ENCODE measurements around the gene AJAP1. TPM values are rescaled to one million over a fixed set of nuclear protein-coding genes. Genes with fewer than 3 reads are reported as not detected.

Gene AJAP1
- total RNA-seq, 1 experiment from 2014 or later, result not detected

DNA sequence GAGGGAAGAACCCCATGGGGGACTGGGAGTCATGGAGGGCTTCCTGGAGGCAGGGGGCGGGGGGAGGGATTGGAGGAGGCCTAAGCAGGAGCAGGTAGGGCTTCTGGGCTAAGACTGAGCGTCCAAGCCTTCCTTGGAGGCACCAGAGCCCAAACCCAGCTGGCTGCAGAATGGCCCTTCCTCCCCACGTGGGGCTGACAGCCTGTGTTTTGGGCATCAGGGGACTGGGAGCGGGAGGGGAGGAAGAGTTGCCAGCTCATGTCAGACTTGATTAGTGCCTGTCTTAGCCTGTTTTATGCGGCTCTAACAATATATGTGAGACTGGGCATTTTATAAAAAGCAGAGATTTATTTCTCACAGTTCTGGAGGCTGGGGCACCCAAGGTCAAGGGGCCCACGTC lies 38.9 kb downstream of the AJAP1 start:
- ChIA-PET RAD21 (ENCODE audit: low non-redundant PET in 1 of 2, low total read pairs in 2 of 2, uncharacterized antibody in 2 of 2, unreplicated experiment in 2 of 2) (no interaction called here), CTCF (no interaction called here), POLR2A (no interaction called here)
- Histone ChIP-seq H3K4me3 (replicated peaks in 1 of 2; ENCODE audit: low read depth in 1 of 2, low read length in 2 of 2) (no peak overlapping the region), H4K20me1 (ENCODE audit: insufficient read depth) (no peaks in the 10 kb centered on the region), H3K4me1 (ENCODE audit: control insufficient read depth in 1 of 2, insufficient read depth in 2 of 2, low read length in 2 of 2) (no peaks in the 10 kb centered on the region), H3K9me2 (ENCODE audit: insufficient read depth) (no peaks in the 10 kb centered on the region), H3K4me2 (ENCODE audit: low read length) (no peak overlapping the region), H3K27me3 (ENCODE audit: insufficient read depth, low read length) (no peaks in the 10 kb centered on the region), H3K9me3 (ENCODE audit: control insufficient read depth in 1 of 2, insufficient read depth in 1 of 2, low read depth in 1 of 2, low read length in 2 of 2) (no peaks in the 10 kb centered on the region; a peak in 2 of 4 replicates), H3K9ac (ENCODE audit: low read length) (no peak overlapping the region), H3K79me2 (ENCODE audit: insufficient read depth, low read length) (no peaks in the 10 kb centered on the region), H2AFZ (ENCODE audit: low read depth, low read length, poor library complexity, severe bottlenecking) (no peak overlapping the region), H3K36me3 (ENCODE audit: control insufficient read depth in 1 of 2, insufficient read depth in 2 of 2, low read length in 2 of 2) (no peaks in the 10 kb centered on the region), H3K27ac (ENCODE audit: low read depth, low read length) (no peak overlapping the region)
- no TSS peak for BruUV-seq (replicated peaks)
- ATAC-seq (no peak), DNase-seq (ENCODE audit: low read depth, low spot score) (no peak)
- TF ChIP-seq MAX (IDR thresholded peaks at IDR 0.05) (no peak), YY1 (IDR thresholded peaks at IDR 0.05; ENCODE audit: extremely low read depth, insufficient replicate concordance, low read depth, low read length) (no peak), ZFX (IDR thresholded peaks at IDR 0.05) (no peak), ATF3 (IDR thresholded peaks at IDR 0.05) (no peak), POLR2A (IDR thresholded peaks at IDR 0.05; ENCODE audit: borderline replicate concordance, extremely low read depth, insufficient read depth, insufficient read length) (no peak), EZH2 (IDR thresholded peaks at IDR 0.05) (no peak), EGR1 (IDR thresholded peaks at IDR 0.05; ENCODE audit: low read depth) (no peak), REST (IDR thresholded peaks at IDR 0.05; ENCODE audit: low read depth) (no peak), SRF (IDR thresholded peaks at IDR 0.05; ENCODE audit: low read depth) (no peak), JUND (IDR thresholded peaks at IDR 0.05) (no peak), ELF1 (IDR thresholded peaks at IDR 0.05; ENCODE audit: borderline replicate concordance, low read depth) (no peak), TCF7L2 (IDR thresholded peaks at IDR 0.05; ENCODE audit: borderline replicate concordance, extremely low read depth, insufficient read depth, insufficient read length) (no peak), ZNF274 (IDR thresholded peaks at IDR 0.05; ENCODE audit: low read depth, low read length) (no peak), FOSL1 (IDR thresholded peaks at IDR 0.05; ENCODE audit: low read depth) (no peak), EZH2phosphoT487 (IDR thresholded peaks at IDR 0.05; ENCODE audit: borderline replicate concordance) (no peak)
- intact Hi-C loops (cut with micrococcal nuclease), result no loop called here

Measured in HCT116 (cell line).